ENCODE data around the gene JARID2.

Gene JARID2

DNA sequence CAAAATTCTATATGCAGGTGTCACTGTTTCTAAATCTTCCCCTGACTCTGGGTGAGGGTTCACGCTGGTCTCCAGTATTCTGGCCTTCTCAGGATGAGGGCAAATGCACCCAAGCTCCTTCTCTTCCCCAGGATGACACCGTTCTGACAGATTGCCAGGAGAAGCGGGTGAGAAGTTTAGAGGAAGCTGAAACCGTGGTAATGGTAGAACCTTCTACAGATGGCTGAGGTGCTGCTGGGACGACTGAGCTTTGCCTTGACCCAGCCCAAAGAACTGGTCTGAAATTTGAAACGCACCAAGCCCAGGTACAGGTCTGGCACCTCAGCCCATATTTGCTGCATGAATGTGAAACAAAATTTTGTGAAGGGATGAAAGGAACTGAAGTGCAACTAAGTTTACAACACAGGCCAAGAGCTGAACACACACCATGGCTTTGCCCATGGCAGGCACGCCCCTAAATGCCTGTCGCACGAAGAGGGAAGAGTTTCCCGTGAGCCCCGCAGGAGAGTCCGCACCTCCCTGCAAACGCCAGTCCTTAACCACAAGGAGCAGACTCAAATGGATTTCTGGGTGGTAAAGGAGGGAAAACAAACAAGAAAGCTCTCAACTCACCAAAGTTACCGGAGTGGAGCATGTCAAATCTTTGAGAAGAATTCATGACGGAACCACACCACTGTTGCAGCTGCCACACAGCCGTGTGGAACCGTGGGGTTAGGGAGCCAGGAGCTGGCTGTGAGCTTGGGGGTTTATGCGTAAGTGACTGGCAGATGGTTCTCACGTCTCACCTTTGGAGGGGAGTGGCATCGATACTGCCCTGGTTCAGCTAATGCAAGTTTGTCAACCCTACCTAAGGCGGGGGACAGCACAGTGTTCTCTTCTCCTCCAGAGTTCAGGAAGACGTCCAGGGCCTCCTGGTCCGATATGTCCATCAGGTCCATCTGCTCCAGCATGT lies 278.1 kb downstream of the JARID2 start:
- no peak for DNase-seq (ENCODE audit: low read depth)
- TF ChIP-seq, protein P1, sequence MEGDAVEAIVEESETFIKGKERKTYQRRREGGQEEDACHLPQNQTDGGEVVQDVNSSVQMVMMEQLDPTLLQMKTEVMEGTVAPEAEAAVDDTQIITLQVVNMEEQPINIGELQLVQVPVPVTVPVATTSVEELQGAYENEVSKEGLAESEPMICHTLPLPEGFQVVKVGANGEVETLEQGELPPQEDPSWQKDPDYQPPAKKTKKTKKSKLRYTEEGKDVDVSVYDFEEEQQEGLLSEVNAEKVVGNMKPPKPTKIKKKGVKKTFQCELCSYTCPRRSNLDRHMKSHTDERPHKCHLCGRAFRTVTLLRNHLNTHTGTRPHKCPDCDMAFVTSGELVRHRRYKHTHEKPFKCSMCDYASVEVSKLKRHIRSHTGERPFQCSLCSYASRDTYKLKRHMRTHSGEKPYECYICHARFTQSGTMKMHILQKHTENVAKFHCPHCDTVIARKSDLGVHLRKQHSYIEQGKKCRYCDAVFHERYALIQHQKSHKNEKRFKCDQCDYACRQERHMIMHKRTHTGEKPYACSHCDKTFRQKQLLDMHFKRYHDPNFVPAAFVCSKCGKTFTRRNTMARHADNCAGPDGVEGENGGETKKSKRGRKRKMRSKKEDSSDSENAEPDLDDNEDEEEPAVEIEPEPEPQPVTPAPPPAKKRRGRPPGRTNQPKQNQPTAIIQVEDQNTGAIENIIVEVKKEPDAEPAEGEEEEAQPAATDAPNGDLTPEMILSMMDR (IDR thresholded peaks at IDR 0.05; ENCODE audit: low read depth, low read length) = no peak
- TF ChIP-seq MYC (IDR thresholded peaks at IDR 0.05; ENCODE audit: low read depth, low read length) = no peak
- TF ChIP-seq, protein P2, sequence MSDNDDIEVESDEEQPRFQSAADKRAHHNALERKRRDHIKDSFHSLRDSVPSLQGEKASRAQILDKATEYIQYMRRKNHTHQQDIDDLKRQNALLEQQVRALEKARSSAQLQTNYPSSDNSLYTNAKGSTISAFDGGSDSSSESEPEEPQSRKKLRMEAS (IDR thresholded peaks at IDR 0.05; ENCODE audit: low read depth, low read length) = no peak
- H3K4me3 ChIP-seq (ENCODE audit: low read depth, low read length) = no peak overlapping the region

DNA sequence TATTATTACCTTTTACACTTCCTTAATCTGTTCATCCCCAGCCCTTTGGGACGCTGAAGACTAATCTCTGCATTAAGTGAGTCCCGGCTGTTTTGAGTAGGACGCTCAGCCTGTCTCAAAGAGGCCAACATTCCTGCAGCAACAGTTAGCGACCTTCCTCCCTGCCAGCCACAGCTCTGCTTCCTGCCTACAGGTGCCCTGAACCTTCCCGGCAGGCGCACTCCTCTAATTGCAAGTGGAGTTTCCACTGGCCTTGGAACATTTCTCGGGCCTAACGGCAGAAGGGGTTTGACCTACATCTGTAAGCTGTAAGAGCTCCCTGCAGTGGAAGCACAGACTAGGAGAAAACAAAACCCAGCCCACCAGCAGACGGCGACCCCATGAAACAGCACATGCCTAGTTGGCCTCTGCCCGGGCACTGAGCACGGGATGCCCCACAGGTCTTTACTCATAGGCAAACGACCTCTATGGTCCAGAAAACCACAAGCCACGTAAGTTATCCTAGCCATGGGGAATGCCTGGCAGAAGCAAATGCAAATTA lies 279.1 kb downstream of the JARID2 start:
- TF ChIP-seq, protein P2 (IDR thresholded peaks at IDR 0.05; ENCODE audit: low read depth, low read length) = no peak
- TF ChIP-seq POLR2A (IDR thresholded peaks at IDR 0.05; ENCODE audit: extremely low read depth, insufficient read length) (no peak), MYC (IDR thresholded peaks at IDR 0.05; ENCODE audit: low read depth, low read length) (no peak)
- TF ChIP-seq, protein P1 (IDR thresholded peaks at IDR 0.05; ENCODE audit: low read depth, low read length) = no peak
- no peak overlapping the region for H3K4me3 ChIP-seq (ENCODE audit: low read depth, low read length)
- DNase-seq (ENCODE audit: low read depth) = no peak

DNA sequence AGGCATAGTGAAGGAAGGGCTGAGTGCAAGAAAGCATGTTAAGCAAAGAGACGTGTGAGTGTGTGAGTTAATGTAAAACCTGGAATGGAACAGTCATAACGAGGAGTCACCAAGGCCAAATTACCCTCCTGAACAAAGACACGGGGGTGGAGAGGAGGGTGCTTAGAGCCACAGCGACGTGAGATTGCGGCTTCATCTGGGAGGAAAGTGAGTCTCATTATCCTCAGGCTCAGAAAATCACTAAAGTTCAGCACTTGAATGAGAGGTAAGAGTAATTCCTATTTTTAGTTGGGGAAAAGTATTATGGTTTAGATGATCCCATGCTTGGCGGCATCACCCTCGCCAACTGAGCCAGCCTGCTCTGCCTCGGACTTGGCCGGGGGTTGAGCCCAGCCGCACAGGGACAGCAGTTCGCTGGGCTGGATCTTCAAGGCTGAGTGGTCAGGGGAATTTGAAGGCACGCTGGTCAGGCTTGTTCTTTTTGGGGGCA lies 280.4 kb downstream of the JARID2 start:
- DNase-seq (ENCODE audit: low read depth) = no peak
- no peak overlapping the region for H3K4me3 ChIP-seq (ENCODE audit: low read depth, low read length)
- TF ChIP-seq MYC (IDR thresholded peaks at IDR 0.05; ENCODE audit: low read depth, low read length) = no peak
- TF ChIP-seq, protein P1 (IDR thresholded peaks at IDR 0.05; ENCODE audit: low read depth, low read length) = no peak
- TF ChIP-seq, protein P2 (IDR thresholded peaks at IDR 0.05; ENCODE audit: low read depth, low read length) = no peak
- TF ChIP-seq POLR2A (IDR thresholded peaks at IDR 0.05; ENCODE audit: extremely low read depth, insufficient read length) = no peak

DNA sequence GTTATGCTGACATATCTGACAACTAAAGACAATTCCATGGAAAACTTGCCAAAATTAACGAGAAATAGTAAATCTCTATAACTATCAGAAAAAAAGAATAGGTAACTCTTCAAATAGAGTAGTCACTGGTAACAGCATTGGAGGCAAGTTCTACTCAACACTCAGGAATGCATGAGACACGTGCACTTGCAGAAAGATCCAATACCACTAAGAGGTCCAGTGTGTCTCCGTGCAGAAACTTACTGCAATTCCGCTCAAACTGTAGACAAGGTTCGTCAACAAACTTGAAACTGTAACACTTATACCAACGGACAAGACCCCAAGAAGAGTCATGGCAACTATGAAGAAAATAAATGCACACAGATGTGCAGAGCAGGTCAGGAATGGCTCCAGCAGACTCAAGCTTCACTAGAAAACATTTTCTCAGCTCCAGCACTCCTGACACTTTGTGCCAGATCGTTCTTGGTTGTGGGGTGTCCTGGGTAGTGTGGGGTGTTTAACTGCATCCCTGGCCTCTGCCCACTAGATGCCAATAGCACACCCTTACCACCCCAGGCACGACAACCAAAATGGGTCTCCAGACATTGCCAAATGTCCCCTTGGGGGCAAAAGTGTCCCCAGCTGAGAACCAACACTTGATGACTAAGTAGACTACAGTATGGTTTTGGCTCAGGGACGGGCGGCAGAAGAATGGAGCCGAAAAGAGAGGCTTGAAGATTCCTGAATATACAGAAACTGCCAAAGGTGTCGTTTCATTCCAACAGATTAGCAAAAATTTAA lies 282.2 kb downstream of the JARID2 start:
- H3K4me3 ChIP-seq (ENCODE audit: low read depth, low read length) = no peak overlapping the region
- DNase-seq (ENCODE audit: low read depth) = no peak

DNA sequence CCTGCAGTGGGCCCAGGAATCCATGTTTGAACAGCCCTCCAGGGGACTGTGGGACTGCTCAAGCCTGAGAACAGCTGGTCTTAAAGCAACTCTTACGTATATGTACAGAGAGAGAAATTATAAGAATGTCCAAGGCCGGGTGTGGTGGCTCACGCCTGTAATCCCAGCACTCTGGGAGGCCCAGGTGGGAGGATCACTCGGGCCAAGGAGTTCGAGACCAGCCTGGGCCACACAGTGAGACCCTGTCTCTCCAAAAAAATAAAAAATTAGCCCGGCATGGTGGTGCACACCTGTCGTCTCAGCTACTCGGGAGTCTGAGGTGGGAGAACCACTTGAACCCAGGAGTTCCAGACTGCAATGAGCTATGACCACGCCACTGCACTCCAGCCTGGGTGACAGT lies 283.0 kb downstream of the JARID2 start:
- no peak for DNase-seq (ENCODE audit: low read depth)
- no peak overlapping the region for H3K4me3 ChIP-seq (ENCODE audit: low read depth, low read length)
- TF ChIP-seq, protein P1 (IDR thresholded peaks at IDR 0.05; ENCODE audit: low read depth, low read length) = no peak
- no peak for TF ChIP-seq POLR2A (IDR thresholded peaks at IDR 0.05; ENCODE audit: extremely low read depth, insufficient read length)
- no peak for TF ChIP-seq MYC (IDR thresholded peaks at IDR 0.05; ENCODE audit: low read depth, low read length)
- TF ChIP-seq, protein P2 (IDR thresholded peaks at IDR 0.05; ENCODE audit: low read depth, low read length) = no peak

More for the DNA sequence above, 282.2 kb downstream of the JARID2 start:
- TF ChIP-seq POLR2A (IDR thresholded peaks at IDR 0.05; ENCODE audit: extremely low read depth, insufficient read length) (no peak), MYC (IDR thresholded peaks at IDR 0.05; ENCODE audit: low read depth, low read length) (no peak)
- TF ChIP-seq, protein P2 (IDR thresholded peaks at IDR 0.05; ENCODE audit: low read depth, low read length) = no peak
- TF ChIP-seq, protein P1 (IDR thresholded peaks at IDR 0.05; ENCODE audit: low read depth, low read length) = no peak

All from NB4 (cell line).